ENCODE results near the gene HM13.
"Not testable (repeated sequence)": the region's sequence is repeated elsewhere in the genome, so short reads cannot be mapped to it uniquely, and the experiment has no call there.

The HM13 gene, protein sequence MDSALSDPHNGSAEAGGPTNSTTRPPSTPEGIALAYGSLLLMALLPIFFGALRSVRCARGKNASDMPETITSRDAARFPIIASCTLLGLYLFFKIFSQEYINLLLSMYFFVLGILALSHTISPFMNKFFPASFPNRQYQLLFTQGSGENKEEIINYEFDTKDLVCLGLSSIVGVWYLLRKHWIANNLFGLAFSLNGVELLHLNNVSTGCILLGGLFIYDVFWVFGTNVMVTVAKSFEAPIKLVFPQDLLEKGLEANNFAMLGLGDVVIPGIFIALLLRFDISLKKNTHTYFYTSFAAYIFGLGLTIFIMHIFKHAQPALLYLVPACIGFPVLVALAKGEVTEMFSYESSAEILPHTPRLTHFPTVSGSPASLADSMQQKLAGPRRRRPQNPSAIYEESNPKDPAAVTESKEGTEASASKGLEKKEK

DNA sequence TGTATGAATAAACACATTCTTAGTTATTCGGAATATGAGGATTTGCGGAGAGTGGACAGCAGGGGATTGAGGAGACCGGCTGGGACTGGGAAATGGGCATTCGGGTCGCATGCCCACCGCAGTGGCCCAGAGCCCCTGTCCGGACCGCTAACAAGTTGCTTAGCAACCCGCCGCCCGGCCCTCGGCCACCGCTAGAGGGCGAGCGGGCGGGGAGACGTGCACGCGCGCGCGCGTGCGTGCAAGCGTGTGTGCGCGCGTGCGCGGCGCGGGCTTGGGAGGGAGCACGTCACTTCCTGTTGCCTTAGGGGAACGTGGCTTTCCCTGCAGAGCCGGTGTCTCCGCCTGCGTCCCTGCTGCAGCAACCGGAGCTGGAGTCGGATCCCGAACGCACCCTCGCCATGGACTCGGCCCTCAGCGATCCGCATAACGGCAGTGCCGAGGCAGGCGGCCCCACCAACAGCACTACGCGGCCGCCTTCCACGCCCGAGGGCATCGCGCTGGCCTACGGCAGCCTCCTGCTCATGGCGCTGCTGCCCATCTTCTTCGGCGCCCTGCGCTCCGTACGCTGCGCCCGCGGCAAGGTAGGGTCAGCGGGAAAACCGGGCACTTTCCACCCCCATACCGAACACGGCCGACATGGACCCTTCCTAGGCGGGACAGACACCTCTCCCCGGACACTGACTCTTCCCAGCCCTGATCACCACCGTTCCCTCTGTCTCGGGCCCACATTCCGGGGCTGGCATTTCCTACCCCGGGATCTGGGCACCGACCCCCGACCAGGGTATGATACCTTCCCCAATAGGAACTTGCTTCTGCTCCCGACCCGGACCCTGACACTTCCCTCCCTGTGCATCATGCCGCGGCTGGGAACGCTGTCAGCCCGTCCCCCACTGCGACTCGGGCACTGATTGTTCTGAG, at the start of gene HM13:
TSS of gene HM13 (plus strand) at position 289 of the 918 bp plus-strand sequence. CDS start at position 399, 110 bp downstream.
- DNase-seq, result peak; percentile 83

DNA sequence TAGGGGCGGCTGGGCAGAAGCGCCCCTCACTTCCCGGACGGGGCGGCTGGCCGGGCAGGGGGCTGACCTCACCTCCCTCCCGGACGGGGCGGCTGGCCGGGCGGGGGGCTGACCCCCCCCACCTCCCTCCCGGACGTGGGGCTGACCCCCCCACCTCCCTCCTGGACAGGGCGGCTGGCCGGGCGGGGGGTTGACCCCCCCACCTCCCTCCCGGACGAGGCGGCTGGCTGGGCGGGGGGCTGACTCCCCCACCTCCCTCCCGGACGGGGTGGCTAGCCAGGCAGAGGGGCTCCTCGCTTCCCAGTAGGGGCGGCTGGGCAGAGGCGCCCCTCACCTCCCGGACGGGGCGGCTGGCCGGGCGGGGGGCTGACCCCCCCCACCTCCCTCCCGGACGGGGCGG, 43.3 kb upstream of the HM13 start:
- DNase-seq, result not testable (repeated sequence)

- DNase-seq, result no peak
Measured at GRCh38 chr20:31472395-31473330, 41.6 kb upstream of the HM13 start.

GRCh38 chr20:31473331-31474096, 40.7 kb upstream of the HM13 start:
- DNase-seq, result no peak

DNA sequence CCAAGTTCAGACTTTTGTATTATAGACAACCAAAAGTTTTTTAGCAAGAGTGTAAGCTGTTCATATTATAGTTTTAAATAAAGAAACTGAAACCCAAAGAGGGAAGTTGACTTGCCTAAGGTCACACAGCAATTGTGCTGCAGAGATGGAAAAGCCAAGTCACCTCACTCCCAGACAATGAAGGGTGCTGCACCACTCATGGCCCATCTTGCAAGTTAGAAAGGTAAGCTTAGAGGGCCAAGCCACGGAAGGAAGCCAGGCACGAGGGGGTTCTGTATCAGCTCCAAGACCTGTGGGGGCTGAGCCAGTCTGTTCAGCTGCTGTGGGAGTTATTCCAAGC, 40.2 kb upstream of the HM13 start:
- DNase-seq, result no peak

DNA sequence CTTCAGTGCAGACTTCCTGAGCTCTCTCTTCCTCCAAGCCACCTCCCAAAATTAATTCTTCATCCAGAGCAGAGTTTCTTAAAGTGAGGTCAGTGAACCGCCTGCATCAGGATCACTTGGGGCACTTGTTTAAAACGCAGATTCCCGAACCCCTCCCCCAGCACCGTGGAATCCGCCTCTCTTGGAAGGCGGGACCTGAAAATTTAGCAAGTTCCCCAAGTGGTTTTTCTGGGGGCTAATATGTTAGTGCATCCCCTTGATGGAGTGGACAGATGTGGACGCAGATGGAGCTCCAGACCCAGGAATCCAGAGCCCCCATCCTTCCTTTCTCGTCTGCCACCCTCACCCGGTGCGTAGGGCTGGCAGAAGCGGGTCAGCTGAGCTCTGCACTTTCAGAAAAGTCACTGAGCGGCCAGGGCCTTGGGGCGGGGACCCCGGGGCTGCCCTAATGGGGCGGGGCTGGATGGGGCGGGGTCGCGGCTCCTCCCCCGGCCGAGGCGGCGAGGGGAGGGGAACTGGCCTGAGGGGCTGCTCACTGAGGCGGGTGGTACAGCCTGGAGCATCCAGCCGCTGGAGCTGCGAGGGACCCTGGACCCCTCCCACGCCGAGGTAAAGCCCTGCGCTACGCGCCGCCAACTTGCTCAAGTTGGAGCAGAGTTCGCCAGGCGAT, 39.3 kb upstream of the HM13 start, which contains the start of the genes DEFB124 and REM1:
TSS of gene DEFB124 (minus strand) at position 370 of the 670 bp plus-strand sequence. CDS start 2,114 bp downstream, outside the sequence.
TSS of gene REM1 (plus strand) at position 531 of the 670 bp plus-strand sequence. CDS start 1,158 bp downstream, outside the sequence.
- no peak for DNase-seq

- no peak for DNase-seq
Measured at GRCh38 chr20:31475472-31476293, 38.6 kb upstream of the HM13 start.

- no peak for DNase-seq
Measured at GRCh38 chr20:31476294-31476585, 38.0 kb upstream of the HM13 start.

DNA sequence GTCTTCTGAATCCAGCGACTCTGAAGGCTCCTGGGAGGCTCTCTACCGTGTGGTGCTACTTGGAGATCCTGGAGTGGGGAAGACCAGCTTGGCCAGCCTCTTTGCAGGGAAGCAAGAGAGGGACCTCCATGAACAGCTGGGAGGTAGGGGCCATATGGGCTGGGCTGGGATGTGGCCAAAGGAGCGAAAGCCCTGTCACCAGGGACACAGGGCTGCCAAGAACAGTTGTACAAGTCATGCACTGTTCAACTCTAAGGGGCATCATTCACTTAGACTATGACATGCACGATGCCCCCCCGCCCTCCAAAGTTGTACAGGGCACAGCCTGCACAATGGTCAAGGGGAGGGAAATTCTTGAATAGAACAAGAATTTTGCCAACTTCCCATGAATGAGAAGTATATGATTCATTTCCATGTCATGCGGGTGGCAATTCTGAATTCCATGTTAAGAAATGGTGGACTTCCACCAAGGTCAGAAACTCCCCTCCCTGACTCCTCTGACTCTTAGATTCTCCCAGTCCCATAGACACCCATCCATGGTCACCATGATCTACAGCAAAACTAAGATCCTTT, 37.5 kb upstream of the HM13 start:
- DNase-seq, result peak; percentile 13

GRCh38 chr20:31484001-31484400, 30.2 kb upstream of the HM13 start:
- no peak for DNase-seq

DNA sequence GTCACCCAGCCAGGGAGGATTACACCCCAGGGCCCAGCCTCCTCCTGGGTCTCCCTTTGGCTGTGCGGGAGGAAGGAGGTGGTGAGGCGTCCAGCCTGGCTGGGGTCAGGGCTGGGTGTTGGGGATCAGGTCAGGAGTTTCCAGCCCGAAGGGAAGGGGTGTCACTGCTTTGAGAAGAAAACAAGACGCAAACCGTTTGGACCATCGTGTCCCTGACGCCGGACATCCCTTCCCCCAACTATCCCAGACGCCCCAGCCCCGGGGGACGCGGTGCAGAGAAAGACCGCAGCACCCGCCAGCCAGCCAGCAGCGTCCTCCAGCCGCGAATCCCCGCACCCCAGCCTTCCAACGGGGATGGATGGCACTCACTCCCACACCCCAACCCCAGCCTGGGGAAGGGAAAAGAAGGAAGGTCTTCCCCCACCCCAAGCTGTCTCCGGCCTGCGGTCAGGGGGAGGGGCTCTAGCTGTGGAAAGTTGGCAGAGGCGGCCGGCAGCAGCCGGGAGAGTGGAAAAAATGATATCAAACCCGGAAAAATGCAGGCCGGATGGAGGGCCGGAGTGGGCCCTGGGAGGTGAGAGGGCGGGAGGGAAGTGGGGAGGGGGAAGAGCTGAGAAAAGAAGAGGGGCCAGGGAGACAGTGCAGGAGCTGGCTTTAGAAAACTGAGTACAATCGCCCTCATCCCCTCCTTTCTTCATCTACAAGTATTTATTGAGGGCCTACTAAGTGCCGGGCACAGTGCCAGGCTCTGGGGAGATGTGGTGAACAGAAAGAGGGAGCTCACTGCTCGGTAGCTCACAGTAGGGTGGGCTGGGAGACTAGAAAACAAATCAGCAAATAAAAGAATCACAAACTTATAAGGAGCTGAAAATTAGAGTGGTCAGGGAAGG, 28.5 kb upstream of the HM13 start:
- DNase-seq, result no peak

DNA sequence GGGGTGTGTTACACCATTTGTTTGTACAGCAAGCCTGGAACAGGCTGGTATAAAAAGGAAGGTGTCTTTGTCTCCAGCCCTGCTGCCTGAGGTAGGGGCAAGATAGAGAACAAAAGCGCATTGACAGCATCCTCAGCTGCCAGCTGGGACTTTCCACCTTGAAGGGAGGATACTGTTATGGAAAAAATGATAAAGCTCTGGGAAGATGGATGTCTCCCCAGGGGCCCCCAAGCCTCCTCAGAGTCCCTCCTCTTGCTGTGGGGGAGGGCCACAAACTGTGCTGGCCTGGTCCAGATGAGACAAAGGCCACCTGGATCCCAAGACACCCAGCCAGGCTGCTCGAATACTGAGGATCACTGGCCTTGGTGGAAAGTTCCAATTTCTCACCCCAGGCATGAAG, 26.1 kb upstream of the HM13 start:
- DNase-seq, result no peak

GRCh38 chr20:31489152-31489551, 25.1 kb upstream of the HM13 start:
- DNase-seq, result no peak

- no peak for DNase-seq
Measured at GRCh38 chr20:31490752-31491151, 23.5 kb upstream of the HM13 start.

GRCh38 chr20:31494131-31494530, 20.1 kb upstream of the HM13 start:
- DNase-seq, result peak; percentile 8

DNA sequence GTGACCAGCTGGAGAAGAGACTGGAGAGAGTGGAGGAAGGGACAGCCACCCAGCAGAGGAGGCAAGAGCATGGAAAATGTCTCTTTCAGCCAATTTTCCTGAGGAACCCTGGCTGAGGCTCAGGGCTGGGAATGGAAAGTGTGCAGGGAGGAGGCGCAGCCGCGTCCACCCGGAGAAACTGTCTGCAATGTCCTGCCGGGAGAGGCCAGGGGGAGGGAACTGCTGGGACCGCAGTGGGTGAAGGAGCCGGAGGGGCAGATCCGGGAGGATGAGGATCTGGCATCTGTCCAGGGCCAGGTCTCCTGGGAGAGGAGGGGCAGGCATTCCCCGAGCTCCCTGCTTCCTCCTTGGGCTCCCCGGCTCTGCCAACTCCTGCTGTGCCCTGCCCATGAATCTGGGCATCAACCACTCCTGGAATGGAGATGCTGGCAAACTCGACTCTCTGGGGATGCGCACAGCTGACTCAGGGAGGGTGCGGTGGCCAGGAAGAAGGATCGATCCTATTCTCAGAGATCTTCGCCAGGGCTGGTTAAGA, 17.4 kb upstream of the HM13 start:
- peak; percentile 10 for DNase-seq

GRCh38 chr20:31497838-31498540, 16.3 kb upstream of the HM13 start:
- no peak for DNase-seq

DNA sequence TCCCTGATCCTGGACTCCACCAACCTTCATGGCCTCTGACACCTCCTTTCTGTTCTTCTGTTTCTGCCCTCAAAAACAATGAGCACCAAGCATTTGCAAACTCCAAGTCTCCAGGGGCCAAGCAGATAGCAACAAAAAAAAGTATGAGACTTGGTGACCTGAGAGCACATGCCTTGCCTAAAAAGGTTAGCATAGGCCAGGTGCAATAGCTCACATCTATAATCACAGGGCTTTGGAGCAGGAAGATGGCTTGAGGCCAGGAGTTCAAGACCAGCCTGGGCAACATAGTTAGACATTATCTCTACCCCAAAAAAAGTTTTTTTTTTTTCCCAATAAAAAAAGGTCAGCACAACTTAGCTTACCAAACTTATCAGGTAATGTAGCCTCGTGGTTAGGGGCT, 13.7 kb upstream of the HM13 start:
- no peak for DNase-seq
